Measurements from ENCODE around the gene ATN1.

ATN1 gene

GRCh38 chr12:6959805-6960592, 32.2 kb downstream of the ATN1 start:
- no peak for DNase-seq

- DNase-seq: peak; percentile 80
Observed at GRCh38 chr12:6960593-6961277, 33.0 kb downstream of the ATN1 start.

- DNase-seq: no peak
Observed at GRCh38 chr12:6961278-6961694, 33.5 kb downstream of the ATN1 start.

GRCh38 chr12:6961695-6962284, 34.0 kb downstream of the ATN1 start:
- DNase-seq: peak; percentile 73

GRCh38 chr12:6962285-6963015, 34.7 kb downstream of the ATN1 start:
- no peak for DNase-seq

- no peak for DNase-seq
Observed at GRCh38 chr12:6963016-6963731, 35.4 kb downstream of the ATN1 start.

GRCh38 chr12:6963791-6964413, 36.1 kb downstream of the ATN1 start:
- DNase-seq: no peak

GRCh38 chr12:6964605-6965025, 36.9 kb downstream of the ATN1 start:
- DNase-seq: no peak

GRCh38 chr12:6965026-6965661, 37.4 kb downstream of the ATN1 start:
- DNase-seq: peak; percentile 90

GRCh38 chr12:6965714-6966113, 38.0 kb downstream of the ATN1 start:
- DNase-seq: no peak

GRCh38 chr12:6966351-6966750, 38.6 kb downstream of the ATN1 start:
- DNase-seq: no peak

GRCh38 chr12:6967651-6968100, 39.9 kb downstream of the ATN1 start:
- no peak for DNase-seq

- DNase-seq: no peak
Observed at GRCh38 chr12:6968426-6968825, 40.7 kb downstream of the ATN1 start.

- DNase-seq: no peak
Observed at GRCh38 chr12:6970096-6970527, 42.4 kb downstream of the ATN1 start.

- DNase-seq: no peak
Observed at GRCh38 chr12:6974180-6974579, 46.4 kb downstream of the ATN1 start.

- DNase-seq: no peak
Observed at GRCh38 chr12:6975297-6976032, 47.7 kb downstream of the ATN1 start.

GRCh38 chr12:6977653-6978052, 49.9 kb downstream of the ATN1 start:
- DNase-seq: no peak

GRCh38 chr12:6978188-6978587, 50.4 kb downstream of the ATN1 start:
- no peak for DNase-seq

- DNase-seq: no peak
Observed at GRCh38 chr12:6978611-6979011, 50.9 kb downstream of the ATN1 start.

GRCh38 chr12:6979021-6979420, 51.3 kb downstream of the ATN1 start:
- DNase-seq: no peak

- no peak for DNase-seq
Observed at GRCh38 chr12:6979453-6979852, 51.7 kb downstream of the ATN1 start.

All from RPMI8226 (cell line).